GM12891 (cell line): Measurements from ENCODE around the gene SZT2.

Experiments used
- POLR2A ChIP-seq: IDR thresholded peaks from 2 replicates; pipeline ENCODE4 v1.6.1; 2011; ENCODE audit warnings: low read depth, low read length, control low read depth
- POLR2AphosphoS5 ChIP-seq: IDR thresholded peaks from 2 replicates; pipeline ENCODE4 v1.6.1; 2011; ENCODE audit warnings: low read depth, low read length, control low read depth
- SPI1 ChIP-seq: IDR thresholded peaks from 2 replicates; pipeline ENCODE4 v1.6.1; 2011; ENCODE audit warnings: low read depth, low read length, control low read depth

GRCh38 chr1:43455213-43455889, 65.7 kb downstream of the SZT2 start:
- TF ChIP-seq POLR2AphosphoS5 (no peak), POLR2A (no peak), SPI1 (no peak)
